Common myeloid progenitor, CD34-positive (primary cell): Measurements from ENCODE around the gene ABCG1.
"Not testable (repeated sequence)": the region's sequence is repeated elsewhere in the genome, so short reads cannot be mapped to it uniquely, and the experiment has no call there.

Experiments used
- CTCF ChIA-PET: fragments of 350-600 bp; sonication (Branson Sonifier 250); formaldehyde crosslinking; loops from one replicate; lab custom pipeline; 2021; ENCODE audit warnings: antibody characterized with exemption; lab: Charles Lee
- POLR2A ChIA-PET: fragments of 350-600 bp; sonication (Branson Sonifier 250); formaldehyde crosslinking; loops from one replicate; lab custom pipeline; 2021; ENCODE audit warnings: antibody characterized with exemption; lab: Charles Lee
- DNase-seq, 3 donors: peaks; one replicate each; pipeline versions ENCODE4 v3.0.0 to v3.0.0-alpha.2; 2013
- H3K27ac ChIP-seq, 2 experiments: 1 replicate in 1 of 2; 2 replicates in 1 of 2; pipeline ENCODE4 v1.7.0; 2013; ENCODE audit warnings: inconsistent platforms in 2 of 2, low read length in 2 of 2, mild to moderate bottlenecking in 2 of 2, low read depth in 1 of 2, moderate library complexity in 1 of 2; ENCODE audit not compliant: severe bottlenecking in 2 of 2, insufficient read depth in 1 of 2, poor library complexity in 1 of 2
- H3K27me3 ChIP-seq, 5 experiments: replicated peaks in 2 of 5; 1 replicate in 3 of 5; 2 replicates in 2 of 5; pipeline versions ENCODE4 v1.6.1 to v1.7.0; 2013; ENCODE audit warnings: low read length in 4 of 5, mild to moderate bottlenecking in 2 of 5, moderate library complexity in 2 of 5, inconsistent platforms in 1 of 5; ENCODE audit not compliant: insufficient read depth in 5 of 5, control insufficient read depth in 4 of 5
- H3K36me3 ChIP-seq, 4 experiments: 1 replicate in 2 of 4; 2 replicates in 2 of 4; pipeline versions ENCODE4 v1.6.1 to v1.7.0; 2013; ENCODE audit warnings: low read length in 3 of 4, control low read depth in 1 of 4, mild to moderate bottlenecking in 1 of 4; ENCODE audit not compliant: control insufficient read depth in 4 of 4, insufficient read depth in 4 of 4
- H3K4me1 ChIP-seq, 4 experiments: 1 replicate in 3 of 4; 2 replicates in 1 of 4; pipeline versions ENCODE4 v1.6.1 to v1.7.1; 2013; ENCODE audit warnings: low read length in 3 of 4, mild to moderate bottlenecking in 3 of 4, control low read depth in 1 of 4, inconsistent platforms in 1 of 4, moderate library complexity in 1 of 4; ENCODE audit not compliant: control insufficient read depth in 4 of 4, insufficient read depth in 4 of 4; ENCODE audit errors: control extremely low read depth in 1 of 4
- H3K4me3 ChIP-seq, 7 experiments: 1 replicate in 4 of 7; 2 replicates in 3 of 7; pipeline versions ENCODE4 v1.5.1 to v1.7.0; 2013; ENCODE audit warnings: mild to moderate bottlenecking in 7 of 7, low read length in 6 of 7, moderate library complexity in 6 of 7, inconsistent platforms in 2 of 7, low read depth in 2 of 7, control low read depth in 1 of 7; ENCODE audit not compliant: insufficient read depth in 4 of 7, control insufficient read depth in 1 of 7; ENCODE audit errors: extremely low read depth in 1 of 7
- H3K9me3 ChIP-seq, 5 experiments: 1 replicate in 4 of 5; 2 replicates in 1 of 5; pipeline versions ENCODE4 v1.6.1 to v1.7.1; 2013; ENCODE audit warnings: low read length in 4 of 5, mild to moderate bottlenecking in 2 of 5, inconsistent platforms in 1 of 5, low read depth in 1 of 5, moderate library complexity in 1 of 5; ENCODE audit not compliant: control insufficient read depth in 4 of 5, insufficient read depth in 2 of 5; ENCODE audit errors: control extremely low read depth in 1 of 5
- WGBS: methylation state at CpG from one replicate; pipeline ENCODE4 v1.1.5; 2013; ENCODE audit not compliant: insufficient coverage; 5-methylcytosine and 5-hydroxymethylcytosine counted together

The ABCG1 gene

GRCh38 chr21:42291003-42291750, 72.2 kb downstream of the ABCG1 start:
- ChIA-PET POLR2A (interaction anchor here (0.5 to 1.5 kb wide), 2 partner anchors 17 to 23 kb away, joined by 3 read pairs; no protein-coding TSS in a partner anchor), CTCF (interaction anchor here (0.7 to 1.9 kb wide), 7 partner anchors 9 to 127 kb away, joined by 3 to 6 read pairs (median 4); no protein-coding TSS in a partner anchor)
- H3K4me1 ChIP-seq: no peaks in the 10 kb centered on the region
- 97% methylated on average over 35 of the region's 35 CpGs for WGBS
- no peaks in the 10 kb centered on the region for H3K27me3 ChIP-seq
- H3K9me3 ChIP-seq: peaks cover 0 to 3% (median 0%) of the 10 kb centered on the region in 5 experiments
- peak in 1 of 3 donors; percentile 24 for DNase-seq
- no peak overlapping the region for H3K4me3 ChIP-seq
- no peak overlapping the region for H3K27ac ChIP-seq
- H3K36me3 ChIP-seq: peaks cover 6 to 93% (median 42%) of the 10 kb centered on the region in 4 experiments

DNA sequence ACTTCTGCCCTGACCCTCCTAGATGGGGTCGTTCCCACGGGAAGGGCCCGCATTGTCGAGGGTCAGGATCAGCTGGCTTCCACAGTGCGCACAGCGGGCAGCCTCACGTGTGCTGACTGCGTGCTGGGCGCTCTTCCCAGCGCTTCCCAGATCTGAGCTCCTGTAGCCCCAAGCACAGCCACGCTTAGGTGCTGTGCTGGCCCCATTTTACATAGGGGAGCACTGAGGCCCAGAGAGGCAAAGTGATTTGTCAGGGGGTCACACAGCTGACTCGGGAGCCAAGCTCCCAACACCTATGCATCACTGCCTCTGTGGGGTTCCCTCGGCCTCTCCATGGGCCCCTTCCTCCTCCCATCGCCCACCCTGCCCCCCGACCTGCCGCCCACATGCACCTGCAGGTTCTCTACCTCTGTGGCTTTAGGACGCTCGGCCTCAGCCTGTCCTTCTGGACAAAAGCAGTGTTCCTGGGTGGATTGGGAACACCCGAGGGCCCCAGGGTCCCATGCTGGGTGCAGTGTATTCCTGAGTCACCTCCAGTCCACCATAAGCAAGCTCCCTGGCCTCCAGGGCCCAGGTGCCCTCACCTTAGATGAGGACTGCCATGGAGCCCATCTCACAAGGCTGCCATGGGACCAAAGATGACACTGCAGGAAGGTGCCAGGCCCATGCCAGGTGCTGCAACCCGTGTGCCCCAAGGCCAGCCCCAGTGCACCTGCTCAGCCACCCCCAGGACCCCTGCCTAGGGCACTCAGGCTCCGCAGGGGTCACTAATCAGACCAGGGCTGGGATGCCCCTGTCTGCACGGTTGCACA, 73.0 kb downstream of the ABCG1 start:
- Histone ChIP-seq H3K27ac (no peak overlapping the region), H3K27me3 (no peaks in the 10 kb centered on the region), H3K4me1 (no peaks in the 10 kb centered on the region), H3K9me3 (peaks cover 0 to 3% (median 0%) of the 10 kb centered on the region in 5 experiments), H3K4me3 (no peak overlapping the region), H3K36me3 (peaks cover 6 to 91% (median 40%) of the 10 kb centered on the region in 4 experiments)
- 97% methylated on average over 14 of the region's 22 CpGs for WGBS
- DNase-seq: peak in 1 of 3 donors; percentile 70
- CTCF ChIA-PET: interaction anchor here (0.7 to 1.9 kb wide), 6 partner anchors 10 to 128 kb away, joined by 3 to 6 read pairs (median 4); no protein-coding TSS in a partner anchor
- POLR2A ChIA-PET: no interaction called here

- H3K9me3 ChIP-seq, H3K27ac ChIP-seq, H3K4me1 ChIP-seq, DNase-seq, H3K4me3 ChIP-seq, CTCF ChIA-PET, H3K27me3 ChIP-seq, POLR2A ChIA-PET: not testable (repeated sequence)
- H3K36me3 ChIP-seq: peaks cover 6 to 90% (median 42%) of the 10 kb centered on the region in 4 experiments
- WGBS: 80% methylated on average over 1 of the region's 4 CpGs
Measured at GRCh38 chr21:42292563-42293142, 73.7 kb downstream of the ABCG1 start.

- POLR2A ChIA-PET: no interaction called here
- DNase-seq: peak in 1 of 3 donors; percentile 54
- H3K9me3 ChIP-seq: peaks cover 0 to 3% (median 0%) of the 10 kb centered on the region in 5 experiments
- H3K4me1 ChIP-seq: no peaks in the 10 kb centered on the region
- peaks cover 6 to 82% (median 36%) of the 10 kb centered on the region in 4 experiments for H3K36me3 ChIP-seq
- WGBS: 99% methylated on average over 12 of the region's 17 CpGs
- no peaks in the 10 kb centered on the region for H3K27me3 ChIP-seq
- no peak overlapping the region for H3K27ac ChIP-seq
- H3K4me3 ChIP-seq: no peak overlapping the region
- CTCF ChIA-PET: no interaction called here
Measured at GRCh38 chr21:42293649-42294272, 74.8 kb downstream of the ABCG1 start.

DNA sequence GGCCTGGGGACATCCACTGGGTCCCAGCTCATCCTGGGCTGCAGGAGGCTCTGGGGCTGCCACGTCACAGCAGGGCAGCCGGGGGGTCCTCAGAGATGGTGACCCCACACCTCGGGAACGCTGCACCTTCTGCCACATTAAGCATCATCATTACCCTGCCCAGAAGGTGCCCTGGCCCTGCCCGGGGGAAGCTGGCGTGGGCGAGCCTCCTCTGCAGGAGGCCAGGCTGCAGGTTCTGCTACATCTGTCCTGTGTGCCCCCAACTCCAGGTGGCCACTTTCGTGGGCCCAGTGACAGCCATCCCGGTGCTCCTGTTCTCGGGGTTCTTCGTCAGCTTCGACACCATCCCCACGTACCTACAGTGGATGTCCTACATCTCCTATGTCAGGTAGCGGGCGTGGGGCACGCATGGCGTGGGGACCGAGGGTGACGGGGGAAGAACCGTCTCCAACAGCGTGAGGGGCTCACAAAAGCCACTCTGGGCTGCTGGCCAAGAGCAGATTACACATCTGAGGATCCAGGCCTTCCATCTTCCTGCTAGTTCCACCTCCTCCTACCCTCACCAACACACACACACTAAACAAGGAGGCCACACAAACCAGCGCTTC, 75.4 kb downstream of the ABCG1 start:
- Histone ChIP-seq H3K27me3 (no peaks in the 10 kb centered on the region), H3K36me3 (peaks cover 6 to 76% (median 30%) of the 10 kb centered on the region in 4 experiments), H3K27ac (no peak overlapping the region), H3K4me3 (no peak overlapping the region), H3K9me3 (no peaks in the 10 kb centered on the region), H3K4me1 (peaks cover 0 to 4% (median under 1%) of the 10 kb centered on the region in 4 experiments)
- ChIA-PET POLR2A (no interaction called here), CTCF (no interaction called here)
- DNase-seq: no peak
- 95% methylated on average over 21 of the region's 22 CpGs for WGBS

DNA sequence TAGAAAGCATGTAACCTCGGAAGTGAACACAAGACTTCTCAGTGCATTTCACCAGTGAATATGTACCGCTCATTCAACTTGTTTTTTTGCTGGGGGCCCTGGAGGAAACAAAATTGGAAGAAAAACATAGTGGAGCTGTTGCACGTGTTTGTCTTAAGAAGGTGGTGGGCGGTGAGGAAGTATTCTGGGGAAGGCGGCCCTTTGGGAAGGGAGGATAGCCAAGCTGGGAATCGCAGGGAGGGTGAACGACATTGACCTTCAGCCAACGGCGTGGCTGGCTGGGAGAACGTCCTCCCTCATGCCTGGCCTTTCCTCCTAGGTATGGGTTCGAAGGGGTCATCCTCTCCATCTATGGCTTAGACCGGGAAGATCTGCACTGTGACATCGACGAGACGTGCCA, 76.9 kb downstream of the ABCG1 start:
- ChIA-PET POLR2A (interaction anchor here (0.6 kb wide), 1 partner anchor 216 kb away, joined by 3 read pairs; no protein-coding TSS in a partner anchor), CTCF (interaction anchor here (1.4 to 4.7 kb wide), 3 partner anchors 14 to 142 kb away, joined by 3 to 21 read pairs (median 4); partner anchors contain the start of gene TFF3)
- peaks cover 6 to 64% (median 24%) of the 10 kb centered on the region in 4 experiments for H3K36me3 ChIP-seq
- H3K4me1 ChIP-seq: peaks cover 0 to 9% (median 1%) of the 10 kb centered on the region in 4 experiments
- DNase-seq: no peak
- H3K4me3 ChIP-seq: no peak overlapping the region
- H3K9me3 ChIP-seq: no peaks in the 10 kb centered on the region
- no peaks in the 10 kb centered on the region for H3K27me3 ChIP-seq
- 91% methylated on average over 15 of the region's 15 CpGs for WGBS
- H3K27ac ChIP-seq: no peak overlapping the region
